Mesenteric fat pad (tissue), 1 donor: ENCODE measurements around the gene COL13A1. TPM values are rescaled to one million over a fixed set of nuclear protein-coding genes. Genes with fewer than 3 reads are reported as not detected.

Source experiments
- DNase-seq: peaks from one replicate; pipeline ENCODE4 v3.0.0-alpha.2; 2020; ENCODE audit warnings: low spot score
- total RNA-seq: library from RNA; stranded (reverse); fragmentation: NEBNext Ultra II Directional; extraction: Animal tissue kit (Norgen Biotek cat#: 25700); gene quantifications from one replicate; pipeline ENCODE4 v1.2.1, GENCODE V29; 2021
- donor health status: DM: yes; HTN: yes; CAD: no.

The COL13A1 gene
- total RNA-seq, 1 donor from 2014 or later, result not detected

DNA sequence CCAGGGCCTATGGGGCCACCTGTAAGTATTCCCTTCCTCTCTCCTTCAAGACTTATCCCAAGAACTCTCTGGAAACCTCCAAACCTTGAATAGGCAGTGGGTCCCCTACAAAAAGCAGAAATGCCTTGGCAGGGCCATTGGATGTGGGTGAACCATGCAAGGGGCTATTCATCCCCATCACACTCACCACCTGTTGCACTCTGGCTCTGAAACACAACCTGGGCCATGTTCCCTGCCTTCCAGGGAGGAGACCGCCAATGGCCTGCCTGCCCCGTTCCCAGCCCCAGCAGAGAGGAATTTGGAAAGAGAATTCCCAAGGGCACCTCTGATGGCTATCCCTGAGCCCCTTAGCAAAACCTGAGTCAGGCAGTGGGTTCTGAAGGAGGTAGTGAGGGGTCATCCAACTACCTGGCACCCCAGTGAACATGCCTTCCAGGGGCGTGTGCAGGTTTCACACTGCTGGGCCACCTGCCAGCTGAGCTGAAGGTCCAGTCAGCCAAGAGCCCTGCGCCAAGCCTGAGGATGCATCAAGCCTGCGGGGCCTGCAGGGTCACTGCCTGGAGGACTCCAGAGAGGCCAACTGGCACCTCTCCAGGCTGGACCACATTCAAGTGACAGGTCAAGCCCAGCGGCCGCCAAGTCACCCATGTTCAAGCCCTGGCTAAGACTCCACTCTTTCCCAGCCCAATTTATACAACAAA is 101.3 kb downstream of the COL13A1 start:
- DNase-seq, result no peak

DNA sequence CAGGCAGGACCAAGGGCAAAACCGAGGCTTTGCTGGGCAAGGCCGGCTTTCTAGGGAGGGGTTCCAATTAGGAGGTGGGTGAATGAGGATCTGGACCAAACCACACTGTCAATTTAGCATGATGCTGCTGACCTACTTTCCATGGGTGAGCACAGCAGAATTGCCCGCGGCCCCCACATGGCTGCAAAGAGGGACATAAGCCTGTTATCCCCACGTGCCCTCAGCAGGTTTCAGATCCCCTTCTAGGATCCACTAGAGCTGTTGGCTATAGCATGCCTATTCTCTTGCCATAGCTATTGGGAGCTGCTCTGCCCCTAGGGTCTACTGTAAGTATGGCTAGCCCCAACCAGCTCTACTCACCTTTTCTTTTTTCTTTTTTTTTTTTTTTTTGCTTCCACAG is 102.8 kb downstream of the COL13A1 start:
- no peak for DNase-seq

DNA sequence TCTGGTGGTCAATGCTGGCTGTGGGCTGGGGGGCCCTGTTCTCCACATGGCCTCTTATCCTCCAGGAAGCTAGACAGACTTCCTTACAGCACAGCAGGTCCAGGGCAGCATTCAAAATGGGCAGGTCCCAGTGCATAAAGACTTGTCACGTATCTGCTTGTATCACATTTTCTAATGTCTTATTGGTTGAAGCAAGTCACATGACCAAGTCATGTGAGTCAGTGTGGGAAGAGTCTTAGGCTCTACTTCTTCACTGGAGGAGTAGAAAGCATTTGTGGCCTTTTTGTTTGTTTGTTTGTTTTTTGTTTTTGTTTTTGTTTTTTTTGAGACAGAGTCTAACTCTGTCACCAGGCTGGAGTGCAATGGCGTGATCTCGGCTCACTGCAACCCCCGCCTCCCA is 104.7 kb downstream of the COL13A1 start:
- DNase-seq, result no peak

DNA sequence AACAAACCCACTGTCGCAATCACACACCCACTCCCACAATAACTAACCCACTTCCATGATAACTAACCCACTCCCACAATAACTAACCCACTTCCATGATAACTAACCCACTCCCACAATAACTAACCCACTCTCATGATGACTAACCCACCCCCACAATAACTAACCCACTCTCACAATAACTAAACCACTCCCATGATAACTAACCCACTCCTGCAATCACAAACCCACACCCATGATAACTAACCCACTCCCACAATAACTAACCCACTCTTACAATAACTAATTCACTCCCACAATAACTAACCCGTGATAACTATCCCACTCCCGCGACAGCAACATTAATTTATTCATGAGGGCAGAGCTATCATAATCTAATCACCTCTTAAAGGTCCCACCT is 105.8 kb downstream of the COL13A1 start:
- no peak for DNase-seq

DNA sequence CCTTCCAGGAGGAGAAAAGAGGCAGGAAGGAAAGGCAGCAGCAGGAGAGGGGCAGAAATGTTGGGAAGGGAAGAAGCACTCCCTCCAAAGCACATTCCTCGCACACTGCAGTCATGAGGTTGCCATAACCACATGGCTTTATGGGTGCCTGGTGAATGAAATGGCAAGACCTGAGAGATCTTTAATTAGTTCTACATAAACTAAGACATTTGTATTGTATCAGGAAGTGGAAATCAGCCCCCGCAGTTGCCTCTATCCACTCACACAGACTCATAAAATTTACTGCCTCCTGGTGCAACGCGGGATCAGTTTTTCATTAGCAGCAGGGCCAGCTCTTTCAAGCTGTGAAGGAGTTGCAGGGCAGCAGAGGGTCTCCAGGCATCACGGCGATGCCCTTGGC is 106.4 kb downstream of the COL13A1 start:
- no peak for DNase-seq

DNA sequence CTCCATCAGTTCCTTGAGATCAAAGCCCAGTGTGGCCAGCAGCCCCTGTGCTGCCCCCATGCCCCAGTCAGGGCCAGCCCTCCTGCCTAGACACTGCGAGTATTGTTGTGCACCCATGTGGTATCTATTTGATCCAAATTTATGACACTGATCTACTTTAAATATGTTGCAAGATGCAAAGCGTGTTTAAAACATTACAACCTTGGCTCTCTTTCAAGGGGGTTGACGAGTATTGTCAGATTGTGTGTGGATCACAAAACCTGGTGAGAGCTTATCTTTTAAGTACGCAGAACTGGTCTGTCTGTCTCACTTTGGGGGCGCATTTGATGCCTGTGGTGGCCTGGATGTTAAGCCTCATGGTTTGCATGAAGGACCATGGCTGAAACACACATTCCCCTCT is 108.9 kb downstream of the COL13A1 start:
- DNase-seq, result no peak

DNA sequence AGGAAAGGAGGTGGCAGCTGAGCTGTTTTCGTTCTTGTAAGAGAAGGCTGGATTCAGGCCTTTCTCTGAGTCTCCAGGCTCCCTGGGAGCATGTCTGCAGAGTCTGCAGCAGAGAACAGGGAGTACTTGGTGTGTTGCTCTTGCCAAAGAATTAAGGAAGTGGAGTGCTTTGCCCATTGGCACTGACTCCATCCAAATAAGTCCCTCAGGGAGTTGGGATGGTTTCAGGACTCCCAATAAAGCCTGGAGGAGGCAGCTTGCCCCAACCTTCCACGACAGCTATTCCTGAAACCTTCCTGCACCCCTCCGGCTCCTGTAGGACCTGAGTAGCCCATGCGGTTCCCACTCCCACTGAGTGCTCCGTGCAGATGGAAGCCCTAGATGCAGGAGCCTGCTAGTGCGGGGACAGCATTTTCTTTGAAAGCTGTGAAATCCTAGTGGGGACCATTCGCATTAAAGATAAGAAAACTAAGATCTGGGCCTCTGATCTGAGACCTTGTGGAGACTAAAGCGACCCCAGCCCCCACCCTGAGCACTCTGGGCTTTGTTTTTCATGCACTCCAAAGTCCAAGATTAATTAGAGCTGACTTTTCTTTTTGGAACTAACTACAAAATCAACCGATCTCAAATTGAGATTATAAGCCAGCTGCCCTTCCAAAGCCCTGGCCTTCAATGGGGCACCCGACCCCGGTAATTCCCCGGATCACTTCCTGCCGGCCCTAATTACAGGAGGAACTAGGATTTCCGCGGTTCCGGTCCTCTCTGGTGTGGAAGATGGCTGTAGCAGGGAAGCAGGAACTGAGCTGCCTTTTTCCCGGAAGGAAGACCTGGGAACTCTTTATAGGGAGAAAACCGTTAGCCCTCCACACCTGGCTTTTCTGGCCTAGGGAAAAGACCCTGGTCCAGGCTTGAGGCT is 110.2 kb downstream of the COL13A1 start:
- no peak for DNase-seq

DNA sequence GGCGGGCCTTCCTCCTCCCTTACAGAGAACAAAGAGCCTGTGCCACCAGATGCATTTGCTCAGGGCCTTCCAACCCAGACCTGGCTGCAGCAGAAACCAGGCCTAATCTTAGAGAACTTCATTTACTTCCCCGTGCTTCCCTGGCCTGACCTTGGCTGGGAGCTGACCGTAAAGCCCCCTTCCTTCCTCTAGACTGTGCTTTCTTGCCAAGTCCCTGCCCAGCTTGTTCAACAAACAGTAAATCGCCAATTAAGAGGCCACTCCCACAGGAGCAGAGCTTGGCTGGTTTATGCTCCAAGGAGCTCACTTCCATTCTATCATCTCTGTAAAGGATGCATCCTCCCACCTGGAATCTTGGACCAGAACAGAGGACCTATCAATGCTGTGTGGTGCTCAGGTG is 110.9 kb downstream of the COL13A1 start:
- no peak for DNase-seq

DNA sequence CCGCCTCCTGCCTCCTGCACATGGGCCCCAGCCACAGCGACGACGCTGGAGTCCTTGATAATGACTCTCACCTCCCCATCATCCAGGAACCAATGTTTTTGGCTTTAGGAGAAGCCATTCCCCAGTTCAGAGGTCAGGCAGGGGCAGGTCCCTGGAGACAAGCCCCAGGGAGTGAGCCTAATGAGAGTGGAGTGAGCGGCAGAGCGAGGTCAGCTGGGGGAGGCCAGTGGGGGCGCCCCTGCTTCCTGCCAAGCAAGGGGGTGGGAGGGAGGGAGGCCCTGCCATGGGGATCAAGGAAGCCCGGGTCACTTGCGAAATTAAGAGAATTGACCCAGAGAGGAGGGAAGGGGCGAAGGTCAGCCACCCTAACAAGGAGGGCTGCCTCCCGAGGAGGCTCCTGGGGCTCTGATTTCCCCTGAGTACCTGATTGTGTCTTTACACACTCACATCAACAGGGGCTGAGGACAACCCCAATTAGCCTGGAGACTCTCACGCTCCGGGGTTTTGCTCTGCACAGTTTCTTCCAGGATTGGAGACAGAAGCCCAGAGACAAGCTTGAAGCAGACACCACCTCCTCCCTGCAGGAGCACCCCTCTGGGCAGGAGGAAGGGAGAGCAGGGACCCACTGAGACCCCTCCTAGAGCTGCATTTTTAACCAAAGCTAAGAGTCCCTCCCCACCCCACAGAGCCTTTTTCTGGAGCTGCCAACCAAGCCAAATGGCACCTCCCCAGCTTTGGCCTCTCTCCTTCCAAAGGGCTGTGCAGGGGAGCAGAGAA is 112.1 kb downstream of the COL13A1 start:
- no peak for DNase-seq

DNA sequence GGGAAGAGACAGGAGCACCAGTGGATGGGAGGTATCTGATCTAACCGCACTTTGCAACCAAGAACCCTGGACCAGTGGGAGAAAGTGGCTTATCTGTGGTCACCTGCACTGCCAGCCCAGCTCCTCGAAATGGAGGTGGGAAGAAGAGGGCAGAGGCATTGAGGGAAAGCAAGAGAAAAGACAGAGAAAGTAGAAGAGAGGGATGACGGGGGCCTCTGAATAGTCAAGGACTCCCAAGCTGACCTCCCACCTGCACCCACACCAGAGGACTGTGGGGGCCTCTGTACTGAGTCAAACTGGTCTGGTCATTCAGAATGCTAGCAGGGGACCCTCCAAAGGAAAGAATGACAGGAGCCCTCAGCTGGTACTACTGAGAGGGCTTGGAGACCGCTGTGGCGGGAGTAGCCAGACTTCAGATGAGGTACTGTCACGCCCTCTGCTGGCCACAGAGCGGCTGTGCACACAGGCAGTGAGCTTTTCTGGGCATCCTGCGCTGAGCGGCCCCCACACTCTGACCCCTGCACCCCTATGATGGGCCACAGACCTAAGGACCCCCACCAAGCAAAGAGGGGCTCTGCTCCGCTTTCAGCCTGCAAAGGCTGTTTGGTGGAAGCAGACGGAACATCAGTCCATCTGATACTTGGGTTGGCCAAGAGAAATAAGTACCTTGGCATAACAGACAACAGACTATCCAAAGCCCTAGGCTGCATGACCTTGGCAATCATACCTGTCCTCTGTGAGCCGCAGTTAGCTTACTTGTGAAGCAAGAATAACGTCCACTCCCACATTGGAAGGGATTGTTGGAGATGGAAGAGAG is 112.9 kb downstream of the COL13A1 start:
- DNase-seq, result no peak

DNA sequence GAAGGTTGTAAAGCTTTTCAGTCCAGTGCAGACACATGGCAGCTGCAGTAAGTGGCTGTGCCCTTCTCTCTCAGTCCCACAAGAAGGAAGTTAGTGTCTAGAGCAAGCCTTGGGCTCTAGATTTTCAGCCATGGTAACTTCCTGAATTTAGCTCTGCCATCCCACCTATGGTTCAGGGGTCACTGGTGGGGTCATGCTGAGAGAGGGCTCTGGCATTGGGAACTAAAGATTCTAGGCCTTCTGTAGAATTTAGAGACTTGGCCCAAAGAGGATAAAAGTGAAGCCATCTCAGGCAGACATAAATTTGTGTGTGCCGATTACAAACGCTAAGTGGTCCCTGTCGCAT is 113.5 kb downstream of the COL13A1 start:
- no peak for DNase-seq

DNA sequence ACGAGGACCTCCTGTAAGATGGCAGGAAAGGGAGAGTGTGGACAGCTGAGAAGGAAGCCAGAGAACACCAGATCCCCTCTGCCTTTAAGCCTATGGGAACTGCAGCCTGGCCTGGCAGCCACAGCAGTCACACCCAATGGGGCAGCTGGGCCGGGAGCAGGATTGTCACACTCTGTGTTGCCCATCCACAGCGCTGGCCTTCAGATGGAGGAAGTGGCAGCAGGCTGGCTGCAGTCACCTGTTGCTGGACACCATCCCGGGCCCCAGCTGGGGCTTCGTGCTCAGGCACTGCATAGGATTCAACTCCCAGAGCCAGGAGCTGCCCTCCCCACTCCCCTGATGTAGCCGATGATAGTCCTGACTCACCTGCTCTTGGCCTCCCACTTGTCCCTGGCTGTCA is 114.4 kb downstream of the COL13A1 start:
- DNase-seq, result no peak

DNA sequence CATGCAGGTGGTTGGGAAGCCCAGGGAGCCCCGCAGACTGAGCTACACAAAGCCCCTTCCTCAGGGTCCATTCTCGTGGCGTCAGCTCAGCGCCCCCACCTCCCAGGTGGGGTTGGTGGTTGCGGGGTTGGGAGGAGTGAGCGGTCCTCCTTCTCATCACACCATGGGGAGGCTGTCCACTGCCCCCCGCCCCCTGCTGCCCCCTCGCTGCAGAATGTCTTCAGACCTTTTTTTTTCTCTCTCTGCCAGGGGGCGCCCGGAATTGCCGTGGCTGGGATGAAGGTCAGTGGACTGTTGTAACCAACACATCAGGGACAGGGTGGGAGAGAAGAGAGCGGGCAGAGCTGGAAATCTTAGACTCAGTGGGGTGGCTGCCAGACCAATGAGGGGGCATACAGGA is 116.3 kb downstream of the COL13A1 start:
- DNase-seq, result no peak

DNA sequence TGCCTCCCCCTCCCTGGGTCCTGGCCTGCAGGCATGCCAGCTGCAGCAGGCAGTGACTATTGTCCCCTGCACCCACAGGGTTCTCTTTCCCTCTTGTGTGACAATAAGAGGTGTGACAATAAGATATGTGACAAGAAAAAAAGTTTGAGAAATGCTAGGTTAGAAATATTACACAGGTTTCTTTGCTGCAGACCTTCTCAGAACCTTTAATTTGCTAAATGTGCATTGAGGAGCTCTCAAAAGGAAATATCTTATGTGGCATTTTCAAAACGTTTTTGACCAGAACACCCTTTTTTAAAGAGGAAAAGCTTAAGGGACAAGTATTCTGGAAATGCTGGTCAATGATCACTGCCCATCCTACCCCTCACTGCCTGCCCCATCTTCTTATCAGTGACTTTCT is 117.5 kb downstream of the COL13A1 start:
- no peak for DNase-seq

DNA sequence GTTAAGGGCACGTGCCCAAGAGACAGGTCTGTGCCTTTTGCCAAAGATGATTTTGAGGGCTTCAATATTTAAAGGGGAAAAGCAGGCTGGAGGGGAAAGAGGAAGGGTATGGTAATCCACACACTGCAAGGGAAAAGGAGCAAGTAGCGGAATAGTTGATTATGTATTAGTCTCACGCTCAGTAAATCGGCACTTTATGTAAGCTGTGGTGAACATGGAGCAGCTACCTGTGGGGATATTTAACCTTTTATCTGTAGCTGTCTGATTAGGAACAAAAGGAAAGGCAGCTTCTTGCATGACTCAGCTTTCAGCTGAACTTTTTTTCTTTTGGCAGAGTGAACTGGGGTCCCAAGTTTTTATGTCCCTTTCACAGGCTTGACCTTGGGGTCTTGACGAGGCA is 123.4 kb downstream of the COL13A1 start:
- no peak for DNase-seq

DNA sequence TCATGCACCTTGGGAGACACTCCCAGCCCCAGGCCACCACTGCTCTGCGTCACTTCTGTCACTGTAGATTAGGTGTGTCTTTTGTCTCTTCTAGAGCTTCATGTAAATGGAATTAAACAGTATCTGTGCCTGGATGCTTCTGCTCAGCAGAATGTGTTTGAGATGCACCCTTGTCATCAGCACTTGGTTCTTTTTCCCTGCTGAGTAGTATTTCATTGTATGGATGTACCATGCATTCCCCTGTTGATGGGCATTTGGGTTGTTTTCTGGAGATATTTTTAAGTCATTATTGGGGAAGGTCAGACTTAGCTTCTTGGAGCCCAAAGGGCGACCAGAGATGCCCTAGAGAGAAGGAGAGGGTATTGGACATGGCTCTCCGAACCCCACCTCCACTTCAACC is 126.6 kb downstream of the COL13A1 start:
- no peak for DNase-seq

DNA sequence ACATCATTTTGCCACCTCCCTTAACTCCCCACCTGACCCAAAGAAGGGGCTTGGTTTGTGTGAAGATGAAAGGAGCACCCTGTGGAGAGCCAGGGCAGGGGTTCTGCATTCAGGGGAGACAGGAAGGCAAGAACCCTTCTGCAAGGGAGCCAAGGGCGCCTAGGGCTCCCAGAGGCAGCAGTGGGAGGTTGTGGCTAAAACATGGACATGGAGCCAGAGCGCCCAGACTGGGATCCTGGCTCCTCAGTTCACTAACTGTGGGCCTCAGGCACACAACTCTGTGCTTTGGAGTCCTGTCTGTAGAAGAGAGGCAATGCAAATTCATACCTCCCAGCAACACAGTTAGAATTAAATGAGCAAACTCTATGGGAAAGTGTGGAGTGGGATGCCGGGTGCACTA is 127.9 kb downstream of the COL13A1 start:
- no peak for DNase-seq

DNA sequence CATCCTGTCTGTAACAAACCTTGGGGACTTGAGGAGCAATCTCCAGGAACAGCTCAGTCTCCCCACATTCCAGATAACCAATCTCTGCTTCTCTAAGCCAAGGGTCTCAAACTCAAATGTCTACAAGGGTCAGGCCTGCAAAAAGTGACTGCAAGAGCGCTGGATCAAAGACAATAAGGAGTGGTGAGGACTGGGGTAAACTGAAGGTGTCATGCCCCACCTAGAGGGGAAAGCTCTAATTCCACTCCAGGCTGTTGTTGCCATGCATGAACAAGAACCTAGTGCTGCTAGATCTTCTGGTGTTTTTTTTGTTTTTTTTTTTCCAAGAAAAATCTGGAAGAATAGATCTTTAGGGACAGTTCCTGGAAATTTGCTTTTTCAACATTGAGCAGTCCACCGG is 133.1 kb downstream of the COL13A1 start:
- no peak for DNase-seq

DNA sequence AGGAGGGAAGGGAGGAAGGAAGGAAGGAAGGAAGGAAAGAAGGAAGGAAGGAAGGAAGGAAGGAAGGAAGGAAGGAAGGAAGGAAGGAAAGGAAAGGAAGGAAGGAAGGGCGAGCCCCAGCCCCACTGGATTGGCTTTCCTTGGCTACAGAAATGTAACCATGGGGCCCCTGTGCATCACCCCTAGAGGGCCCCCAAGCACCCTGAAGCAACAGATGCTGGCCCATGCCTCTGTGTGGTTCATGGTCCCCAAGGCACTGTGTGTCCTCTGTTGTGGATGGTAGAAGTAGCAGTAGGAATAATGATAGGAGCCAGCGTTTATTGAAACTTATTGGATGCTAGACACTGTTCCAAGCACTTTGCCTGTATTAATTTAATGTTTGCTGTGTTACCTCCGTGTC is 134.4 kb downstream of the COL13A1 start:
- no peak for DNase-seq

DNA sequence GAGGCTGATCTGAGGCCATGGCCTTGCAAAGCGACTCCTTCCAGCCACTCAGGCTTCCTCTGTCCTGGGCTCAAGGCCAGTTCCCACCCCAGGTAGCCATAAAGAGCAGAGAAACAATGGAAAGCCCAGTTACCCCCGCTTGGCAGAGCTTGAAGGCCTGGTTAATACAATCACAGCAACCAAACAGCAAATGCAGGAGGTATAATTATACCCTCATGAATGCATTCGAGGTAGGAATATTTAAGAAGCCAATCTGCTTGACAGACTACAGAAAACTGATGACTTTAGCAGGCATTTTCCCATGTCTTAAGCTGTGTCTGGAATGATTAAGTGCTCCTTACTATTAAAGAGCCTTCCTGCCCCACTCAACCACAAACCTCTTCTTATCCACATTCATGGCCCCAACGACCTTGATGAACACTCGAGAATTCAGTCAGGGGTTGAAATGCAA is 136.9 kb downstream of the COL13A1 start:
- DNase-seq, result no peak

DNA sequence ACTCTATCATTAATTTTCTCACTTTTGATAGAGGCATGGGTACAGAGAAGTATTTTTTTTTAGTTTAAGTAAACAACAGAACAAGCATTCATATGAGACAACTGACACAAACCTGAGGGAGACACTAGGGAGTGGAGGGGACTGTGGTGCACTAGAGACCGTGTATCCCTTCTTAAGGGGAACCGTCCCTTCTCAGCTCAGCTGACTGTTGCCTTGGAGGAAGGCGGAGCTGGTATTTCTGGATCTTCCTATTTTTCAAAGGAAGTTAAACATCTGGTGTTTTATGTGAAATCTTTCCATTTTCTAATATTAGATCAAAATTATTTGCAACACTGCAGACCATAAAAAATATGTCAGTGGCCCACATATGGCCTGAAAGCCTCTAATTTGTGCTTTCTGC is 137.4 kb downstream of the COL13A1 start:
- DNase-seq, result no peak
